K562 (cell line): ENCODE measurements around the gene CREB3L1.

Experiments
- CTCF ChIP-seq, 3 experiments: IDR thresholded peaks in 2 of 3; conservative IDR thresholded peaks in 1 of 3; 2 replicates each; pipeline ENCODE4 v1.5.1; 2011 to 2012; ENCODE audit warnings: low read length in 3 of 3, mild to moderate bottlenecking in 3 of 3, control low read depth in 2 of 3, improper control_type of control experiment in 1 of 3, inconsistent platforms in 1 of 3, low read depth in 1 of 3, mixed read lengths in 1 of 3, moderate library complexity in 1 of 3; ENCODE audit not compliant: insufficient read depth in 2 of 3
- E2F4 ChIP-seq: sonication (generic); formaldehyde crosslinking; IDR thresholded peaks from 2 replicates; pipeline ENCODE4 v1.8.0; 2022; ENCODE audit warnings: mild to moderate bottlenecking, low read depth, missing genetic modification reagents
- MAZ ChIP-seq, 2 experiments: fragments of 450-650 bp in 1 of 2; sonication (generic) in 1 of 2; formaldehyde crosslinking; IDR thresholded peaks in 1 of 2; conservative IDR thresholded peaks in 1 of 2; 2 replicates each; pipeline versions ENCODE4 v1.4.0 to v1.5.0; 2020; ENCODE audit warnings: mild to moderate bottlenecking in 1 of 2, missing genetic modification reagents in 1 of 2
- MYC ChIP-seq, 2 experiments: fragments of 250-450 bp in 1 of 2; sonication (Bioruptor Pico) in 1 of 2; IDR thresholded peaks; 2 replicates each; pipeline versions ENCODE4 v1.5.1 to v1.6.1; 2012 to 2021; ENCODE audit warnings: low read depth in 2 of 2, borderline replicate concordance in 1 of 2, improper control_type of control experiment in 1 of 2, low read length in 1 of 2, mild to moderate bottlenecking in 1 of 2, moderate library complexity in 1 of 2
- POLR2AphosphoS5 ChIP-seq: IDR thresholded peaks from 2 replicates; pipeline ENCODE4 v1.6.1; 2011; ENCODE audit warnings: mild to moderate bottlenecking, low read depth, low read length, moderate library complexity; ENCODE audit not compliant: control insufficient read depth, insufficient read depth
- POLR3G ChIP-seq: IDR thresholded peaks from 2 replicates; pipeline ENCODE4 v1.6.1; 2011; ENCODE audit not compliant: insufficient read length, insufficient replicate concordance; ENCODE audit errors: extremely low read depth
- RAD51 ChIP-seq: fragments of 450-650 bp; IDR thresholded peaks from 2 replicates; pipeline ENCODE4 v1.7.1; 2016; ENCODE audit warnings: low read depth, mild to moderate bottlenecking, borderline replicate concordance
- REST ChIP-seq, 2 experiments: fragments of 450-650 bp; formaldehyde crosslinking in 1 of 2; IDR thresholded peaks; 2 replicates each; pipeline versions ENCODE4 v1.4.0 to v1.6.1; 2014 to 2020; ENCODE audit warnings: mild to moderate bottlenecking in 2 of 2, borderline replicate concordance in 1 of 2, low read depth in 1 of 2
- SP2 ChIP-seq: IDR thresholded peaks from 2 replicates; pipeline ENCODE4 v1.6.1; 2011; ENCODE audit warnings: mild to moderate bottlenecking, low read depth, low read length, moderate library complexity; ENCODE audit not compliant: poor library complexity, severe bottlenecking; ENCODE audit errors: extremely low read depth
- ZKSCAN1 ChIP-seq: fragments of 150-350 bp; IDR thresholded peaks from 2 replicates; pipeline ENCODE4 v1.6.1; 2016; ENCODE audit warnings: low read depth, low read length
- ZNF77 ChIP-seq: fragments of 250-450 bp; sonication (Bioruptor Pico); IDR thresholded peaks from 2 replicates; pipeline ENCODE4 v1.5.0; 2020

- TF ChIP-seq POLR2AphosphoS5 = no peak
- no peak for TF ChIP-seq REST (IDR thresholded peaks at IDR 0.05; ENCODE audit: borderline replicate concordance)
- TF ChIP-seq REST (CRISPR knock-in tag; IDR thresholded peaks at IDR 0.05; ENCODE audit: low read depth) = no peak
- no peak for TF ChIP-seq SP2
- TF ChIP-seq POLR3G = no peak
- no peak for TF ChIP-seq MAZ (CRISPR knock-in tag; conservative IDR thresholded peaks at IDR 0.05 in 1 of 2, IDR thresholded peaks at IDR 0.05 in 1 of 2)
- TF ChIP-seq CTCF (IDR thresholded peaks at IDR 0.05 in 2 of 3, conservative IDR thresholded peaks at IDR 0.05 in 1 of 3; ENCODE audit: insufficient read depth in 2 of 3, low read depth in 1 of 3, low read length in 3 of 3) = no peak
- TF ChIP-seq E2F4 (CRISPR knock-in tag) = no peak
- TF ChIP-seq ZKSCAN1 = no peak
- no peak for TF ChIP-seq RAD51
- no peak for TF ChIP-seq MYC (IDR thresholded peaks at IDR 0.05; ENCODE audit: low read depth, low read length)
- TF ChIP-seq MYC (CRISPR knock-in tag; IDR thresholded peaks at IDR 0.05; ENCODE audit: borderline replicate concordance, low read depth) = no peak
- no peak for TF ChIP-seq ZNF77
Observed at GRCh38 chr11:46256540-46257001, 20.9 kb upstream of the CREB3L1 start.
